GM12878 (cell line): ENCODE data around the gene ACTL6A. TPM values are rescaled to one million over a fixed set of nuclear protein-coding genes. Genes with fewer than 3 reads are reported as not detected.

ENCODE experiments used
- ASH2L ChIP-seq: fragments of 300-600, 200-600 bp; sonication (generic); IDR thresholded peaks from 2 replicates; pipeline ENCODE4 v1.6.1; 2017; ENCODE audit warnings: low read depth, mild to moderate bottlenecking, borderline replicate concordance
- ATF3 ChIP-seq: IDR thresholded peaks from 2 replicates; pipeline ENCODE4 v1.6.1; 2011; ENCODE audit warnings: low read depth, mild to moderate bottlenecking, low read length, moderate library complexity, borderline replicate concordance; ENCODE audit errors: extremely low read depth
- CBFB ChIP-seq: IDR thresholded peaks from 2 replicates; pipeline ENCODE4 v1.6.1; 2016; ENCODE audit warnings: antibody characterized with exemption, low read depth
- CEBPB ChIP-seq, 2 experiments: fragments of 150-350 bp in 1 of 2; IDR thresholded peaks; 2 replicates each; pipeline ENCODE4 v1.6.1; 2012 to 2014; ENCODE audit warnings: low read depth in 2 of 2, low read length in 2 of 2, borderline replicate concordance in 1 of 2, inconsistent platforms in 1 of 2
- CHD4 ChIP-seq: fragments of 200-600 bp; sonication (generic); IDR thresholded peaks from 2 replicates; pipeline ENCODE4 v1.6.1; 2016; ENCODE audit warnings: mild to moderate bottlenecking
- JUNB ChIP-seq: IDR thresholded peaks from 2 replicates; pipeline ENCODE4 v1.6.1; 2016; ENCODE audit warnings: antibody characterized with exemption, mild to moderate bottlenecking
- MTA3 ChIP-seq: IDR thresholded peaks from 2 replicates; pipeline ENCODE4 v1.6.1; 2012; ENCODE audit warnings: low read length, inconsistent platforms, borderline replicate concordance
- NFIC ChIP-seq: IDR thresholded peaks from 2 replicates; pipeline ENCODE4 v1.6.1; 2012; ENCODE audit warnings: low read depth, mild to moderate bottlenecking, inconsistent platforms, low read length, moderate library complexity
- NFYA ChIP-seq: IDR thresholded peaks from 2 replicates; pipeline ENCODE4 v1.6.1; 2011; ENCODE audit warnings: low read depth, mild to moderate bottlenecking, low read length, improper control_type of control experiment, borderline replicate concordance
- NKRF ChIP-seq: fragments of 450-650 bp; conservative IDR thresholded peaks from 2 replicates; pipeline ENCODE4 v1.6.1; 2017; ENCODE audit warnings: mild to moderate bottlenecking, moderate library complexity
- NRF1 ChIP-seq: conservative IDR thresholded peaks from 2 replicates; pipeline ENCODE4 v1.6.1; 2011; ENCODE audit warnings: mild to moderate bottlenecking, low read depth, low read length, improper control_type of control experiment
- PBX3 ChIP-seq: IDR thresholded peaks from 2 replicates; pipeline ENCODE4 v1.6.1; 2011; ENCODE audit warnings: mild to moderate bottlenecking, low read depth, low read length, moderate library complexity; ENCODE audit not compliant: insufficient replicate concordance
- RUNX3 ChIP-seq: IDR thresholded peaks from 2 replicates; pipeline ENCODE4 v1.6.1; 2012; ENCODE audit warnings: low read length, inconsistent platforms
- SIN3A ChIP-seq: IDR thresholded peaks from 2 replicates; pipeline ENCODE4 v1.6.1; 2012; ENCODE audit warnings: low read depth, low read length, improper control_type of control experiment
- SIX5 ChIP-seq: IDR thresholded peaks from 2 replicates; pipeline ENCODE4 v1.6.1; 2011; ENCODE audit warnings: mild to moderate bottlenecking, low read depth, low read length, moderate library complexity; ENCODE audit not compliant: severe bottlenecking
- SMAD1 ChIP-seq: fragments of 450-650 bp; IDR thresholded peaks from 2 replicates; pipeline ENCODE4 v1.6.1; 2018; ENCODE audit warnings: mild to moderate bottlenecking, low read depth; ENCODE audit not compliant: partially characterized antibody
- SMARCA5 ChIP-seq: fragments of 450-650 bp; IDR thresholded peaks from 2 replicates; pipeline ENCODE4 v1.6.1; 2017; ENCODE audit warnings: mild to moderate bottlenecking
- SP1 ChIP-seq: IDR thresholded peaks from one replicate; pipeline ENCODE4 v1.6.1; 2011; ENCODE audit warnings: low read depth, low read length
- ZBED1 ChIP-seq: IDR thresholded peaks from 2 replicates; pipeline ENCODE4 v1.6.1; 2016; ENCODE audit warnings: borderline replicate concordance
- ZBTB40 ChIP-seq: fragments of 450-650 bp; IDR thresholded peaks from 2 replicates; pipeline ENCODE4 v1.6.1; 2016; ENCODE audit warnings: mild to moderate bottlenecking, moderate library complexity, borderline replicate concordance
- polyA plus RNA-seq, 11 experiments: library from polyadenylated mRNA; depleted of rRNA in 4 of 11; unstranded in 6 of 11; stranded (reverse) in 5 of 11; fragments of >200 nt; fragmentation: Nextera tagmentation in 4 of 11; fragmentation: Illumina TruSeq in 1 of 11; extraction: Ambion mirVana in 4 of 11; extraction: Trizol in 1 of 11; gene quantifications; 1 replicate in 1 of 11; 2 replicates in 10 of 11; pipeline versions ENCODE4 v1.2.1 to v1.2.3, GENCODE V29; 2011 to 2016; ENCODE audit warnings: inconsistent platforms in 2 of 11, missing spikeins in 2 of 11, low read depth in 1 of 11
- total RNA-seq, 4 experiments: library from RNA; depleted of rRNA in 3 of 4; stranded (reverse); fragments of >200 nt in 3 of 4; fragmentation: Illumina TruSeq in 1 of 4; extraction: Trizol in 1 of 4; gene quantifications; 2 replicates each; pipeline versions ENCODE4 v1.2.1 to v1.2.3, GENCODE V29; 2013 to 2021

Gene ACTL6A
- total and polyA plus RNA-seq, 10 of the 15 experiments (the other 5 are each of a cell fraction or from before 2014, with no cell fraction given), result 70.2 to 197 (median 105) TPM

GRCh38 chr3:179604321-179605078 lies 41.8 kb downstream of the ACTL6A start, which contains the start of the genes MRPL47 and NDUFB5 (continued):
- TF ChIP-seq SIN3A, result peak; percentile 77; the same call in 1 of the 2 replicates
- no peak for TF ChIP-seq JUNB
- no peak for TF ChIP-seq NFIC
- no peak for TF ChIP-seq NRF1
- peak; percentile 90 for TF ChIP-seq CBFB
- peak; percentile 77 for TF ChIP-seq SIX5
- TF ChIP-seq PBX3, result no peak
- peak; percentile 50 for TF ChIP-seq SP1
- TF ChIP-seq SMAD1, result no peak
- TF ChIP-seq NKRF, result peak; percentile 44
- TF ChIP-seq ZBED1, result no peak
- TF ChIP-seq CHD4, result no peak
- TF ChIP-seq CEBPB (IDR thresholded peaks at IDR 0.05; ENCODE audit: borderline replicate concordance in 1 of 2, low read depth in 2 of 2, low read length in 2 of 2), result no peak
- TF ChIP-seq SMARCA5, result 0 out of 2 replicates have a peak, but pooled peaks have one; percentile 11
- no peak for TF ChIP-seq ATF3
- TF ChIP-seq MTA3, result no peak
- TF ChIP-seq NFYA, result no peak
- peak; percentile 76 for TF ChIP-seq RUNX3
- peak; percentile 97 for TF ChIP-seq ZBTB40
- no peak for TF ChIP-seq ASH2L
- TF ChIP-seq, all 136 proteins: peak for 47
